GM18505 (cell line): Measurements from ENCODE around the gene TASP1.
"Not testable (repeated sequence)": the region's sequence is repeated elsewhere in the genome, so short reads cannot be mapped to it uniquely, and the experiment has no call there.

Experiments
- ATAC-seq: cut with Tn5 transposase; IDR thresholded peaks from one replicate; pipeline ENCODE4 v1.9.1; 2021; ENCODE audit not compliant: unreplicated experiment
- POLR2A ChIP-seq: IDR thresholded peaks from 4 replicates; pipeline ENCODE4 v1.6.1; 2011; ENCODE audit warnings: borderline replicate concordance; ENCODE audit not compliant: insufficient read depth, insufficient read length; ENCODE audit errors: extremely low read depth

The TASP1 gene

DNA sequence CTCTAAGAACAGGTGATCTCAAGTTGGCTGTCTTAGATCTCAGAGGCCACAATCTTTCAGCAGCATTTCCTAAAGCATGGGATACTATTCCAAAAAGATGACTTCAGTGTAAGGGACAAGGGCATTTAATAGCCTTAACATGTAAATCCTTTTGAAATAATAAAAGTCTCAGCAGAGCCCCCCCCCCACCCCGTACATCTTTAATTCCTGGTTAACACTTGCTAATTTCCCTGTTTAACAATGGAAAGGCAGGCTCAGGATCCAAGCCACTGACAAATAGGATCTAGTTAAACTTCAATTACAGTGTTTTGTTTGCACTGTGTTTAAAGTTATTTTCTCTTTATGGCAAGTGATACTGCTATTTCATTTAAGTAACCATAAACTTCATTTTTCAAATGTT is 12.0 kb downstream of the TASP1 start:
- no peak for ATAC-seq
- TF ChIP-seq POLR2A: no peak

DNA sequence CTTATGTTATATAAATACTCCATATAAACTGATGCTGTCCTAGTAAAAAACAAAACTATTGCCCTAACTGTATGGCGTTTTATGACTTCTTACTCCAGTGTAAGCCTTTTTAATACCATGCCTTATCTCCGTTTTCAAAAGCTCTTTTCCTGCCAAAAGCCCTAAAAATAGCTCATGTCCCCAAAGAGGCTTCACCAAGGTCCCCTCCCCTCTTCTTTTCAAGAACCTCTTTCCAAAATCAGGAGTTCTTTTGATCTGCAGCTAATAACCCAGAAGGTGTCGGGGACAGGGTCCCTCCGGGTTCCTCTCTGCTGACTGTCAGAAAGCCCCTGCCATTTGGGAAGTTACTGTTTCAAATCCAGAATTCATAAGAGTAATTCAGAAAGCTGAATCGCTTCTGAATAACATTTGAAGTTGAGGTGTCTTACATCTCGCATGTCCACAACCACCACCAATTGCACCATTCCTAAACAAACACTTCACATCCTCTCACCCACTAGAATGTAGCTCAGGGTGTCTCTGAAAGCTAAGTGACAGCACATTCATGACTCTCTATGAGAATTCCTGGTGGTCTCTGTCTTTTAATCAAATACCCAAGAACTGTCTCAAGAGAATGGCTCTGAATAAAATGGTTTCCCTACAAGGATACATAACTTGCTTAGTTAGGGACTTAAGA is 13.3 kb downstream of the TASP1 start:
- no peak for TF ChIP-seq POLR2A
- ATAC-seq: no peak

DNA sequence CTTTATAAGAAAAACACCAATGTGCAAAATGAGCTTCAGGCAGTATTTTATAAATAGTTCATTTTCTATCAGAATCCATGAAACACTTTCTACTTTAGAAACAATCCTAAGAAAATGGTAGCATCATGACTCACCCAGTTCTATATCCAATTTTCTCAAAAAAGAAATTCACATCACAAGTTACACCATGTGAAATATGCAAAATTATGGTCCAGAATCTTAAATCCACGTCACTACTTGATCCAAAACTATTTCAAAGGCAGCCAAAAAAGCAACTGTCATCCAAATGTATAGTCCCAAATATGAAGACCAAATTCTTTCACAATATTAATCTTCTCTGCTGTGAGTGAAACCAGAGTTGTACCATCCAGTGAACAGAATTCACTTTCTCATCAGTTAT is 19.3 kb downstream of the TASP1 start:
- ATAC-seq: not testable (repeated sequence)

DNA sequence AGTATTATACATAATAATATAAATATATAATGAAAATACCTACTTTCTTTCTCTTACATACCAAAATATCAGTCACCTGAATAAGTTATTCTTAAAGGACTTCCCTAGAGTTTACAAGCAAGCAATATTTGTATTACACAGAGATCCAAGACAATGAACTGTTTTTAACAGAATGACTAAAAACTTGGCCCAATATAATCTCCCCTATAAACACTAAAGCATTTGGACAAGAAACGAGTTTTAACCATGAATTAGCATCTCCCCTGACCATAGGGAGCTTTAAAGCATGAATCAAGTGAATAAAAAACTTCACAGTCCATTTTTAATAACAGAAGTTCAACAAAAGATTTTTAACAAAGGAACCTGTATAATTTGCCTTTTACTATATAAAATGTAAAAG is 20.3 kb downstream of the TASP1 start:
- ATAC-seq: not testable (repeated sequence)

DNA sequence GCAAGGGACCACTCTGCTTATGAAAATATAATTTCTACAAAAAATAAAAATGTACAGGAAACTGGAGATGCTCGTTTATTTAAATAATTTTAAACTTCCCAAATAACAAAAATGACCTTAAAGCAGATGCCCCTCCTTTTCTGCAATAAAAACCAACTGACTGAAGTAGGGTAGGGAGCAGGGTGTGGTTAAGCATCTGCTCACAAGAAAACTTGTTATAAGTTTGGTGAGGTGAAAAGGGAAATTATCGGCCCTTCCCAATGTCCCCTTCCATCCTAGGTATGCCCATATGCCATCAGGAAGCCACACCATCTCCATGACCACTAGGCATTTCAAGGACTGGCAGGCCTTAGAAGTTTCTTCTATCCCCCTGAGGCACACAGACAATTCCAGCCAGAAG is 21.1 kb downstream of the TASP1 start:
- not testable (repeated sequence) for ATAC-seq

DNA sequence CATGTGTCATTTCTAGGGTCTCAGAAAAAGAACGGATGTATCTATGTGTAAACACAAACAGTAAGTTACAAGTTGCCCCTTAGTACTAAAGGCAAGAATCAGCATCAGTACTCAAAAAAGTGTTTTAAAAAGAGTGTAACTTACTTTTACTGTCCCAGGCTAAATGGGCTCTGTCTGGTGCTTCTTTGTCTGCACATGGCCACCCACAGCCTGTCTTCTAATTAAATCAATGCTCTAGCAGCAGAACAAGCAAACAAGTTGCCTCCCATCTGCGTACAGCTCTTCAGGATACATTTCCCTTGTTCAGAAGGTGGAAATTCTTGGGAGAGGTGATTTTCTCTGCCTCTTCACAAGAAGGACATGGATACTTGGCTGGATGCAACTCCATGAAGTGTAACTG is 22.0 kb downstream of the TASP1 start:
- not testable (repeated sequence) for ATAC-seq

DNA sequence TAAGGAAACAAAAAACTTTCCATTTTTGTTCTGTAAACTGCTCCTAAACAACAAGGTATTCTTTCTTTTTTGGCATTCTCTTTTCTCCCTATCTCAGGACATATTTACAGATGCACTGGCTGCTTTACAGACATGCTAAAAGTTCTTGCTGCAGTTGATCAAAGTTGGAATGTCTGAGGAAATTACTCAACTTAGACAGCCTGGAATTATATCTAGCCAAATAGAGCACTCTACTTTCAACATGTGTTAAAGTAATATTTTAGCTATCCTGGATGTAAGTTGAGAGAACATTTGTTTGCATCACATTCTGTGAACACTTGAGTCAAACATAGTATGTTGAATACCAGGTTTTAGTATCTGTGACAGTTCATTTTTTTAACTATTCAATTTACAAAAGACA is 24.8 kb downstream of the TASP1 start:
- TF ChIP-seq POLR2A: no peak
- ATAC-seq: no peak

DNA sequence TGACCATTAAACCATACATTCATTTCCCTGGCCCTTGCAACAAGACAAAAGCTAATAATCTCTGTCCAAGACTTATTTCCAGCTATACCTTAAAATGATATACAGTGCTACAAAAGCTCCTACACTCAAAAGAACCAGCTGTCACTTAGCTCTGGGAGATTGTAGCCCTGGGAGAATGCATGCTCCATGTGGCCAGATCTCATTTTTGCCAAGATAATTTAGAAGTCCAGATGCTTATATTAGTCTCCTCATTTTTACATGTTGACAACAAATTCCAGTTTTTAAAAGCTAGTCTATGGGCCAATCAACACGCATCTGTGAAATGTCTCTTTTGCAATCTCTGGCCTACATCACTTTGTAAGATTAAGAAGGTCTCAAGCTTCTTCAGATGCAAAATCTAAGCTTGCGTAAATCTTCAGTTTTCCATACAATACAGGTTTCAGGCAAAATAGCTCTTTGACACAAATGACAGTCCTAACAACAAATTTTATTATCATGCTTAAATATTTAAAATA is 27.1 kb downstream of the TASP1 start:
- no peak for TF ChIP-seq POLR2A
- ATAC-seq: no peak

DNA sequence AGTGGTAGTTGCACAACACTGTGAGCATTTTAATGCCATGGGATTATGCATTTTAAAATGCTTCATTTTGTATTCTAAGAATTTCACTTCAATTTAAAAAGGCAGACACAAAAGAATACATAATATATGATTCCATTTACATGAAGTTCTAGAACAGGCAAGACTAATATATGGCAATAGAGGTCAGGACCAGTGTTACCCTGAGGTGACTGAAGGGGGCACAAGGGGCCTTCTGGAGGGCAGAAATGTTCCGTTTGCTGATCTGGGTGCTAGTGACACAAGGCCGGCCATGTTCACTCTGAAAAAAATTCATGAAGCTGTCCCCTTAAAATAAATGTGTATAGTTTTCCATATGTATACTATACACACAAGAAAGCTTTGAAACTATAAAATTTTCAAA is 28.5 kb downstream of the TASP1 start:
- no peak for ATAC-seq
- TF ChIP-seq POLR2A: no peak

DNA sequence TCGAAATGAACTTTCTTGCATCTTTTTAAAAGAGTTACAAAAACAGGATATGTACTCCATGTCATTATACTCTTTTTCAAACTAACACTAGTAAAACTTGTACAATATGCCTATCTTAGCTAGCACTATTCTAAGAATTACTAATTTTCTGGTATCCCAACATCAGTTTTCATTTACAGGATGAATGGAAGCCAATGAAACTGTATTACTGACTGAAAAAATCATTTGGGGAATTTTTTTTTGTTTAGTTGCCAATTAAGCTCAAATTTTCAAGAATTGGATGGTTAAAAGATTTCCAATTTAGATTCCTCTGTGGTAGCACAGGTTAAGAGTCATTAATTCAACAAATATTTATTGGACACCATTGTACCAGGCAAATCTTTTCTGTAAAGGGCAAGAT is 30.7 kb downstream of the TASP1 start:
- no peak for ATAC-seq
- TF ChIP-seq POLR2A: no peak

DNA sequence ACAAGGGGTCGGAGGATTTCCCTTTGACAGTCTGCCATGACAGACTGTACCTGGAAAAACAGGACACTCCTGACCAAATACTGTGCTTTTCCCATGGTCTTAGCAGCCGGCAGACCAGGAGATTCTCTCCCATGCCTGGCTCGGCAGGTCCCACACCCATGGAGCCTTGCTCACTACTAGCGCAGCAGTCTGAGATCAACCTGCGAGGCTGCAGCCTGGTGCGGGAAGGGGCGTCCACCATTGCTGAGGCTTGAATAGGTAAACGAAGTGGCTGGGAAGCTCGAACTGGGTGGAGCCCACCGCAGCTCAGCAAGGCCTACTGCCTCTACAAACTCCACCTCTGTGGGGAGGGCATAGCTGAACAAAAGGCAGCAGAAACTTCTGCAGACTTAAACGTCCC is 45.3 kb downstream of the TASP1 start:
- ATAC-seq: not testable (repeated sequence)

DNA sequence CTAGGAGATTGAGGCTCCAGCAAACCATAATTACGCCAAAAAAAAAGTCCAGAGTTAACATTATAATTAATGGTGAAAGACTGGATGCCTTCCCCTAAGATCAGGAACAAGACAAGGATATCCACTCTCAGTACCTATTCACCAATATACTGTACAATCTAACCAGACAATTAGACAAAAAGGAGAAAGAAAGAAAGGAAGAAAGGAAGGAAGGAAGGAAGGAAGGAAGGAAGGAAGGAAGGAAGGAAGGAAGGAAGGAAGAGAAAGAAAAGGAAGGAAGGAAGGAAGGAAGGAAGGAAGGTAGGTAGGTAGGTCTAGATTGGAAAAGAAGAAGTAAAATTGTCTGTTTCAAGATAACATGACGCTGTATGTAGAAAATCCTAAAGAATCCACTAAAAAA is 50.7 kb downstream of the TASP1 start:
- no peak for ATAC-seq
- TF ChIP-seq POLR2A: no peak

DNA sequence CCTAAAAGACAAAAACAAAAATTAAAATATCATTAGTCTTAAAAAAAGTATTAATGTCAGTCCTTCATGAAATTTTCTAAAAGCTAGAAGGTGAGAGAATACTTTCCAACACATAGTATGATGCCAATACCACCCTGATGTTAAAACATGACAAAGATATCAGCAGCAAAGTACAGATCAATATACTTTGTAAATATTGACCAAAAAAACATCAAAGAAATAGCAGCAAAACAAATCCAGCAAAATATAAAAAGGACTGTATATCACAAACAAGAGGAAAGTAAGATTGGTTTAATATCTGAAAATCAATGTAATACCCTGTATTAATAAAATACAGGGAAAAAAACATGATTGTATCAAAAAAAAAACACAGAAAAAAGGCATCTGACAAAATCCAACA is 51.4 kb downstream of the TASP1 start:
- ATAC-seq: no peak
- no peak for TF ChIP-seq POLR2A

DNA sequence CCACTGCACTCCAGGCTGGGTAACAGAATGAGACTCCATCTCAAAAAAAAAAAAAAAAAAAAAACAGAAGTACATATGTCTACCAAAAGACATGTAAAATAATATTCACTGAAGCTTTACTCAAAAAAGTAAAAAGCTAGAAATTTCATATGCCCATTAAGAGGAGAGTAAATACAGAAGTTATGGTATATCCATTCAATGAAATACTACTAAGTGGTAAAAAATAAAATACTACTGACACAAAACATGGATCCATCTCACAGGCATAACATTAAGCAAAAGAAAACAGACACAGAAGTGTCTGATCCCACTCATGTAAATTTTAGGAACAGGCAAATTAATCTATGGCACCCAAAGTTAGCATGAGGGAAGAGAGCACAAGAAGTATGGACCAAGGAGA is 52.6 kb downstream of the TASP1 start:
- ATAC-seq: no peak

DNA sequence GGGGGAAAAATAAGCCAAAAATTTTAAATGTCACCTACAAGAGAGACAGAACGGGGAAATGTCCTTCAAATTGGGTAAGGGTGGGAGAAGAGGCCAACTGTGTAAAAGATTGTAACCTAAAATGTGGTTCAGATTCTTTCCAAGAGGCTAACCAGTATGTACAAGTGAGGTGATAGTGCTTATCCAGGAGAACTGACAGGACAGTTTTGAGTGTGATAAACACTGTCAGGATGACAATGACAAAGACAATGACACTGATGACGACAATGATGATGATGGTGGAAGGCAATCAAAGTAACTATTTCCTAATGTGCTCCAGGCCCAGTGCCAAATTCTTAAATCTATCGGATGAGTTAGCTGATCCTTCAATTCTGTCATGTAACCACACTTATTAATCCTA is 57.3 kb downstream of the TASP1 start:
- ATAC-seq: no peak
- TF ChIP-seq POLR2A: no peak

More for the DNA sequence above, 52.6 kb downstream of the TASP1 start:
- TF ChIP-seq POLR2A: no peak
